Sigmoid colon (tissue), 7 donors: Measurements from ENCODE around the gene WHRN. TPM values are rescaled to one million over a fixed set of nuclear protein-coding genes. Genes with fewer than 3 reads are reported as not detected.

ENCODE experiments used
- DNase-seq: peaks from one replicate; pipeline ENCODE4 v3.0.0-alpha.2; 2019
- H3K27ac ChIP-seq, 4 donors: fragments of 200-600 bp; sonication (generic); one replicate each; pipeline ENCODE4 v1.5.1; 2016 to 2019; ENCODE audit warnings: mild to moderate bottlenecking in 1 of 4
- H3K27me3 ChIP-seq, 3 donors: fragments of 200-600 bp; sonication (generic); one replicate each; pipeline ENCODE4 v1.5.1; 2019; ENCODE audit warnings: mild to moderate bottlenecking in 1 of 3
- H3K36me3 ChIP-seq, 4 donors: fragments of 200-600 bp; sonication (generic); one replicate each; pipeline ENCODE4 v1.5.1; 2016 to 2019
- H3K4me1 ChIP-seq, 4 donors: fragments of 200-600 bp; sonication (generic); one replicate each; pipeline ENCODE4 v1.5.1; 2017 to 2019
- H3K4me3 ChIP-seq, 4 donors: fragments of 200-600 bp; sonication (generic); one replicate each; pipeline ENCODE4 v1.5.1; 2017 to 2019; ENCODE audit warnings: mild to moderate bottlenecking in 2 of 4, moderate library complexity in 1 of 4
- H3K9me3 ChIP-seq, 4 donors: fragments of 200-600 bp in 3 of 4; sonication (generic) in 3 of 4; one replicate each; pipeline versions ENCODE4 v1.5.1 to v1.6.1; 2013 to 2019
- EP300 ChIP-seq, 4 donors: sonication (generic); formaldehyde crosslinking; IDR thresholded peaks; one replicate each; pipeline ENCODE4 v1.6.1; 2017; ENCODE audit warnings: antibody characterized with exemption in 4 of 4
- POLR2A ChIP-seq, 2 donors: fragments of 450-650 bp; IDR thresholded peaks; one replicate each; pipeline ENCODE4 v1.6.1; 2016; ENCODE audit warnings: antibody characterized with exemption in 2 of 2, mild to moderate bottlenecking in 2 of 2, moderate library complexity in 2 of 2
- POLR2AphosphoS5 ChIP-seq, 4 donors: sonication (generic); formaldehyde crosslinking; IDR thresholded peaks; one replicate each; pipeline ENCODE4 v1.6.1; 2017; ENCODE audit warnings: antibody characterized with exemption in 4 of 4
- WGBS, 2 donors: extraction: QIAGEN DNeasy Blood & Tissue Kit; methylation state at CpG; one replicate each; pipeline ENCODE4 v1.1.7; 2013; 5-methylcytosine and 5-hydroxymethylcytosine counted together
- intact Hi-C: fragments of 100-400 bp; cut with DNase I; formaldehyde crosslinking; loops from one replicate; pipeline ENCODE4 v1.15.1; 2023
- polyA plus RNA-seq, 3 donors: library from polyadenylated mRNA; stranded (reverse); fragments of 200-250 nt; gene quantifications; one replicate each; pipeline ENCODE4 v1.2.3, GENCODE V29; 2013
- total RNA-seq, 4 donors: library from RNA; depleted of rRNA; stranded (reverse); fragments of >200 nt; gene quantifications; one replicate each; pipeline ENCODE4 v1.1.0, GENCODE V29; 2016
- TF ChIP-seq, protein P1 (sequence below), 4 experiments: fragments of 450-650 bp in 3 of 4; fragments of 200-600 bp in 1 of 4; IDR thresholded peaks; one replicate each; pipeline ENCODE4 v1.5.1; 2016 to 2019; ENCODE audit warnings: antibody characterized with exemption in 4 of 4, mild to moderate bottlenecking in 3 of 4, moderate library complexity in 2 of 4
- donor health status: healthy with polysubstance abuse.
- donor health status: Bipolar disorder and iron deficiency.
- donor health status: healthy.

The WHRN gene
- total and polyA plus RNA-seq, 7 donors = 0.60 to 7.8 (median 5.4) TPM

DNA sequence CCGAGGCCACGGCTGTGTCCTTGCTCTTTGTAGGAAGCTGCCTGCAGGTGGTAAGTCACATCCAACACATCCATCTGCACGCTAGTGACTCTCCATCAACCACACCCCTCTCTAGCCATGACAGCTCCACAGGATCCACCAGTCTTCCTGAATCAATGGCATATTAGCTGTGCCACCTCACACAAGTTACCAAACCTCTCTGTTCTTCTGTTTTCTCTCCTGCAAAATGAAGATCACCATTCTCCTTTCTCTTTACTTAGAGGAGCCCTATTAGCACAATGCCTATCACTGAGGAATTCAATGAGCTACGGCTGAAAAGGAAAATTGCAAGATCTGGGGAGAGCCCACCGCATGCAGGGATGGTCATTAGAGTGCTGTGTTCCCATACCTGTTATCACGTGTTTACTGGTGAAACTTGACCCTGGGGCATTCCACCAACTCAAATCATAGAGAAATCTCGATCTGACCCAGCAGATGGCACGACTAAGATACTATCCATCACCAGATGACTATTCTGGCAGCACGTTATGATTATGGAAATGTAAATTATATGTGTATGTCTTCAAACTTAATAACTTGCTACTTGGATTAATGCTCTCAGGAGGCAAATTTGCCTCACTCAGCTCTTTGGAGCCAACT lies 20.9 kb downstream of the WHRN start:
- 63 to 66% methylated on average over 9 of the region's 9 CpGs for WGBS, 2 donors
- intact Hi-C loops = no loop called here
- H3K4me1 ChIP-seq = peaks cover 0 to 15% (median 8%) of the 10 kb centered on the region in 4 donors
- no peaks in the 10 kb centered on the region for H3K36me3 ChIP-seq
- no peaks in the 10 kb centered on the region for H3K9me3 ChIP-seq
- no peak for TF ChIP-seq POLR2A (IDR thresholded peaks at IDR 0.05)
- TF ChIP-seq, protein P1, sequence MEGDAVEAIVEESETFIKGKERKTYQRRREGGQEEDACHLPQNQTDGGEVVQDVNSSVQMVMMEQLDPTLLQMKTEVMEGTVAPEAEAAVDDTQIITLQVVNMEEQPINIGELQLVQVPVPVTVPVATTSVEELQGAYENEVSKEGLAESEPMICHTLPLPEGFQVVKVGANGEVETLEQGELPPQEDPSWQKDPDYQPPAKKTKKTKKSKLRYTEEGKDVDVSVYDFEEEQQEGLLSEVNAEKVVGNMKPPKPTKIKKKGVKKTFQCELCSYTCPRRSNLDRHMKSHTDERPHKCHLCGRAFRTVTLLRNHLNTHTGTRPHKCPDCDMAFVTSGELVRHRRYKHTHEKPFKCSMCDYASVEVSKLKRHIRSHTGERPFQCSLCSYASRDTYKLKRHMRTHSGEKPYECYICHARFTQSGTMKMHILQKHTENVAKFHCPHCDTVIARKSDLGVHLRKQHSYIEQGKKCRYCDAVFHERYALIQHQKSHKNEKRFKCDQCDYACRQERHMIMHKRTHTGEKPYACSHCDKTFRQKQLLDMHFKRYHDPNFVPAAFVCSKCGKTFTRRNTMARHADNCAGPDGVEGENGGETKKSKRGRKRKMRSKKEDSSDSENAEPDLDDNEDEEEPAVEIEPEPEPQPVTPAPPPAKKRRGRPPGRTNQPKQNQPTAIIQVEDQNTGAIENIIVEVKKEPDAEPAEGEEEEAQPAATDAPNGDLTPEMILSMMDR (IDR thresholded peaks at IDR 0.05) = no peak
- no peak for TF ChIP-seq POLR2AphosphoS5 (IDR thresholded peaks at IDR 0.05)
- no peak for TF ChIP-seq EP300 (IDR thresholded peaks at IDR 0.05)
- no peak overlapping the region for H3K27ac ChIP-seq
- H3K27me3 ChIP-seq = no peaks in the 10 kb centered on the region
- DNase-seq = no peak
- no peak overlapping the region for H3K4me3 ChIP-seq

DNA sequence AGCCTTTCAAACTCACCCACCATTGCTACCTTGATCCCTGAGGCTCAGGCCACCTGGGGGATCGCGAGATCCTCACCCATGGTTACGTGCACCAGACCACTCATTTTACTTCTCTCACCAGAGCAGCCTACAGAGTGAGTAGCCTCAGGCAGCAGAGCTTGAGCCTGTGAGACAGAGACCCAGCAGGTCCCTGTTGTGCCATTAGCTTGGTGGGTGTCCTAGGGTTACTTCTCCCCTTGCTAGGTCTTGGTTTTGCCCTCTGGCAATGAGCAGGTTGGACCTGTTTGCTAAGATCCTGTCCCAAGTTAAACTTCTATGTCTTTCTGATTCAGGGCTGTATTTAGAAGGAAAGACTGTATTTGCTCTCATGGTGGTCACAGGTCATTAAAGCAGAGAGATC lies 21.8 kb downstream of the WHRN start:
- DNase-seq = no peak
- peaks cover 0 to 15% (median 8%) of the 10 kb centered on the region in 4 donors for H3K4me1 ChIP-seq
- WGBS, 2 donors = 96 to 98% methylated on average over 3 of the region's 3 CpGs
- intact Hi-C loops = no loop called here
- H3K4me3 ChIP-seq = no peak overlapping the region
- H3K9me3 ChIP-seq = no peaks in the 10 kb centered on the region
- TF ChIP-seq, protein P1 (IDR thresholded peaks at IDR 0.05) = no peak
- TF ChIP-seq POLR2A (IDR thresholded peaks at IDR 0.05) = no peak
- no peak for TF ChIP-seq EP300 (IDR thresholded peaks at IDR 0.05)
- TF ChIP-seq POLR2AphosphoS5 (IDR thresholded peaks at IDR 0.05) = no peak
- no peak overlapping the region for H3K27ac ChIP-seq
- no peaks in the 10 kb centered on the region for H3K36me3 ChIP-seq
- no peaks in the 10 kb centered on the region for H3K27me3 ChIP-seq

DNA sequence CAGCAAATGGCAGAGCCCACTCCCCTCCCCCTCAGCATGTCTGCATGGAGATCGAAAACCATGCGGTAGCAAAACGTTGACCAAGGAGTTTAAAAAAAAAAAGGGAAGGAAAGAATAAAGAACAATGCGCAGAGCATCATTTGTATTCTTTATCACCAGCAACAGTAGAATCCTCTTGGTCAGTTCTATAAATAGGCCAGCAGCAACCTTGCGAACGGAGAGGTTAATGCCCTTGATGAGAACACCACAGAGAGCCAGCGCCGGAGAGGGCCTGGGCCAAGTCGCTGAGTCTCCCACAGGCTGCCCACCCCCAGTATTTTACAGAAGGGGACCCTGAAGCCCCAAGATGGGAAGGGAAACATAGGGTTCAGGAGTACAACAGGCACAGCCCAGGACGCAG lies 22.7 kb downstream of the WHRN start:
- Histone ChIP-seq H3K27ac (no peak overlapping the region), H3K36me3 (peaks cover 0 to 9% (median under 1%) of the 10 kb centered on the region in 4 donors), H3K4me3 (no peak overlapping the region), H3K9me3 (no peaks in the 10 kb centered on the region), H3K4me1 (peaks cover 0 to 10% (median 6%) of the 10 kb centered on the region in 4 donors), H3K27me3 (no peaks in the 10 kb centered on the region)
- TF ChIP-seq POLR2AphosphoS5 (IDR thresholded peaks at IDR 0.05) = no peak
- TF ChIP-seq EP300 (IDR thresholded peaks at IDR 0.05) = no peak
- no peak for TF ChIP-seq POLR2A (IDR thresholded peaks at IDR 0.05)
- TF ChIP-seq, protein P1 (IDR thresholded peaks at IDR 0.05) = no peak
- intact Hi-C loops = no loop called here
- 64 to 78% methylated on average over 10 of the region's 10 CpGs for WGBS, 2 donors
- no peak for DNase-seq

DNA sequence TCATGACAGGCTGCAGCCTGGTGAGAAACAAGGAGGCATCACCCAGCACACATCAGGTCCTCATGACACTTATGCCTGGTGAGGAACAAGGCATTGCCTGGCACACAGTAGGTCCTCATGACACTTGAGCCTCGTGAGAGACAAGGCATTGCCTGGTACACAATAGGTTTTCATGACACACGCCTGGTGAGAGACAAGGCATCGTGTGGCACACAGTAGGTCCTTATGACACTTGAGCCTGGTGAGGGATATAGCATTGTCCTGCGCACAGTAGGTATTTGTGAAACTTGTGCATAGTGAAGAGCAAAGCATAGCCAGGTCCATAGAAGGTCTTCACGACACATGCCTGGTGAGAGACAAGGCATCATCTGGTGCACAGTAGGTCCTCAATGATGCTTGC lies 23.5 kb downstream of the WHRN start:
- Histone ChIP-seq H3K4me1 (peaks cover 0 to 7% (median 5%) of the 10 kb centered on the region in 4 donors), H3K4me3 (no peak overlapping the region), H3K9me3 (no peaks in the 10 kb centered on the region), H3K27ac (no peak overlapping the region), H3K36me3 (peaks cover 0 to 17% (median 4%) of the 10 kb centered on the region in 4 donors), H3K27me3 (no peaks in the 10 kb centered on the region)
- TF ChIP-seq EP300 (IDR thresholded peaks at IDR 0.05) = no peak
- no peak for TF ChIP-seq POLR2A (IDR thresholded peaks at IDR 0.05)
- no peak for TF ChIP-seq POLR2AphosphoS5 (IDR thresholded peaks at IDR 0.05)
- TF ChIP-seq, protein P1 (IDR thresholded peaks at IDR 0.05) = no peak
- intact Hi-C loops = no loop called here
- no peak for DNase-seq
- WGBS, 2 donors = 92 to 93% methylated on average over 5 of the region's 5 CpGs
